ENCODE measurements around the gene SHISA6. TPM values are rescaled to one million over a fixed set of nuclear protein-coding genes. Genes with fewer than 3 reads are reported as not detected.

Gene SHISA6
- total and polyA plus RNA-seq, 8 donors = 0.16 to 1.3 (median 0.40) TPM

DNA sequence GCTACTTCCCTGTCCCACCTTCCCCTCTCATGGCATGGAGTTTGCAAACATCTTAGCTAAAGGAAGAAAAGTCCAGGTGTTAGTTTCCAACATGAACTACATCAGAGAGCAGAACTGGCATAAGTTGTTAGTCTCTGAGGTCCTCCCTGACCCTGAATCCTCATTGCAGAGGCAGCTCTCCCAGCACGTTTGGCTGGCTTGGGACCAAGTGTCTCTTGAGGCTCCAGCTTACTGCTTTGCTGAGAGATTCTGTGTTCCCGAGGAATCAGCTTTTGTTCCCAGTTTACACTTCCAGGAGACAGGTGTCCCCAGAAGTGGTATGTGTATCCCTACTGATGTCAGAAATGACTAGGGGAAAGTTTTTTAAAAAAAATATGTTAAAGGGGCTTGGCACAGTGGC is 371.9 kb downstream of the SHISA6 start:
- Histone ChIP-seq H3K4me1 (peaks cover 14 to 32% (median 29%) of the 10 kb centered on the region in 3 donors), H3K9me3 (no peaks in the 10 kb centered on the region), H3K27me3 (no peaks in the 10 kb centered on the region), H3K36me3 (no peaks in the 10 kb centered on the region), H3K27ac (no peak overlapping the region), H3K4me3 (no peak overlapping the region)
- 50 to 53% methylated on average over 2 of the region's 2 CpGs for WGBS, 2 donors
- ATAC-seq (no peak), DNase-seq (no peak), FAIRE-seq (no peak)
- intact Hi-C loops (cut with DNase I) = no loop called here
- TF ChIP-seq CTCF (IDR thresholded peaks at IDR 0.05) = no peak
